ENCODE measurements around the gene CLIC5.

- TF ChIP-seq, protein P1, sequence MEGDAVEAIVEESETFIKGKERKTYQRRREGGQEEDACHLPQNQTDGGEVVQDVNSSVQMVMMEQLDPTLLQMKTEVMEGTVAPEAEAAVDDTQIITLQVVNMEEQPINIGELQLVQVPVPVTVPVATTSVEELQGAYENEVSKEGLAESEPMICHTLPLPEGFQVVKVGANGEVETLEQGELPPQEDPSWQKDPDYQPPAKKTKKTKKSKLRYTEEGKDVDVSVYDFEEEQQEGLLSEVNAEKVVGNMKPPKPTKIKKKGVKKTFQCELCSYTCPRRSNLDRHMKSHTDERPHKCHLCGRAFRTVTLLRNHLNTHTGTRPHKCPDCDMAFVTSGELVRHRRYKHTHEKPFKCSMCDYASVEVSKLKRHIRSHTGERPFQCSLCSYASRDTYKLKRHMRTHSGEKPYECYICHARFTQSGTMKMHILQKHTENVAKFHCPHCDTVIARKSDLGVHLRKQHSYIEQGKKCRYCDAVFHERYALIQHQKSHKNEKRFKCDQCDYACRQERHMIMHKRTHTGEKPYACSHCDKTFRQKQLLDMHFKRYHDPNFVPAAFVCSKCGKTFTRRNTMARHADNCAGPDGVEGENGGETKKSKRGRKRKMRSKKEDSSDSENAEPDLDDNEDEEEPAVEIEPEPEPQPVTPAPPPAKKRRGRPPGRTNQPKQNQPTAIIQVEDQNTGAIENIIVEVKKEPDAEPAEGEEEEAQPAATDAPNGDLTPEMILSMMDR (conservative IDR thresholded peaks at IDR 0.05; ENCODE audit: low read length) = peak; percentile 82
- no peak for TF ChIP-seq EZH2phosphoT487 (IDR thresholded peaks at IDR 0.05; ENCODE audit: borderline replicate concordance)
Observed at GRCh38 chr6:46042355-46042999, 26.8 kb upstream of the CLIC5 start.
